ENCODE results near the gene CYBRD1.
"Not testable (repeated sequence)": the region's sequence is repeated elsewhere in the genome, so short reads cannot be mapped to it uniquely, and the experiment has no call there.

CYBRD1 gene

DNA sequence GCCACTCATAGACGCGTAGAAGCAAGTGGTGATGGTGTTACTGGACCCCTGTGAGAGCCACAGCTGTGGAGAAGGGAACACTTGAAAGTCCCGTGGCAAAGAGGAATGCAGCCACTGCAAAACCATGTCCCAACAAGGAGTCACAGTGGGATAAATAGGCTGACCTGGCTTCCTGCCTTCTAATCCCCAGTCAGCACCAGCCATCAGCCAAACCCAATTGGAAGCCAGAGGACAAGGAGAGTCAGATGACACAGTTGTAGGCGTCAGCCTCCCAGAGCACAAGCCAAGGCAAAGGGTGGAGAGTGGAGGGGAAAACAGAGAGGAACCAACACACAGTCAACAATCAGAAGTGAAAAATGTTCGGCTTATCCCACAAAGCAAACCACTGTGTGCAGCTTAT is 5.5 kb upstream of the CYBRD1 start:
- DNase-seq = no peak

DNA sequence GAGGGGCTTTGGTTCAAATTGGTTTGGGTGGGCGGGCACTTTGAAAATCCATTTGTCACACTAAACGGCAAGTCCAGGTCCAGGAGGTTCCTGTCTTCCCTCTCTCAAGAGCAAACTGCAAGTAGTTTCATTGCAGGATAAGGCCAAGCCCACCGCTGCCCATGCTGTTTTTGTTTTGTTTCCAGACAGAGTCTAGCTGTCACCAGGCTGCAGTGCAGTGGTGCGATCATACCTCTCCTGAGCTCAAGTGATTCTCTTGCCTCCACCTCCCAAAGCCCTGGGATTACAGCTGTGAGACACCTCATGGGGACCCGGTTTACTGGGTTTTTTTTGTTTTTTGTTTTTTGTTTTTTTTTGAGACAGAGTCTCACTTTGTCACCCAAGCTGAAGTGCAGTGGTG is 1.8 kb upstream of the CYBRD1 start:
- no peak for DNase-seq

DNA sequence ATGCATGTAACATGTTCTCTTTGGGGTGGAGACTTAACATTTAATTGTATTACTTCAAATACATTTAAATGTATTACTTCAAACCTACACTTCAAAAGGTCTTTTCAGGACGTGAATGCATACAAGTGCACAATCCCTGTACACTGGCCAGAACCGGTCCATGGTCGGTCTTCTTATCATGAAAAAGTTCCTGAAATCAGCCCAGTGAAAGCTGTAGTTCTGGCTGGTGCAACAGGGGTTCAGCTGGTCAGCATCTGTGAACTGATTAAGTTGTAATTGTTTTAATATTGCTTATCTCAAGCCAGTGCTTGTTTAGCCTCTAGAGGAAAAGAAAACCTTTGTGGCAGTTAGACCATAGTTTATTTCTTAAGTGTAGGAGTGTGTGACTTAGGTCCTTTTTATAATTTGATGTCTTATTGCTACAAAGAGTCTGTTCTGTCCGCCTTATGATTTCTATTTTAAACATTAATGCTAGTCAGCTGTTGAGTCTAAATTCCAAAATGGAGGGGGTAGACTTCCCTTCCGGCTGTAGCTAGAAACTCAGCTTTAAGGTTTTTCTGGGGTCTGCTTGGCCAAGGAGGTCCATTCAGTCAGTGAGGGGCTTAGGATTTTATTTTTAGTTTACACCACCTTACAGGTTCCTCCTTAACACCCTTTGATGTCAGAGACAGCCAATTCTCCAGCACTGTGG is 768 bp upstream of the CYBRD1 start:
- DNase-seq = no peak

DNA sequence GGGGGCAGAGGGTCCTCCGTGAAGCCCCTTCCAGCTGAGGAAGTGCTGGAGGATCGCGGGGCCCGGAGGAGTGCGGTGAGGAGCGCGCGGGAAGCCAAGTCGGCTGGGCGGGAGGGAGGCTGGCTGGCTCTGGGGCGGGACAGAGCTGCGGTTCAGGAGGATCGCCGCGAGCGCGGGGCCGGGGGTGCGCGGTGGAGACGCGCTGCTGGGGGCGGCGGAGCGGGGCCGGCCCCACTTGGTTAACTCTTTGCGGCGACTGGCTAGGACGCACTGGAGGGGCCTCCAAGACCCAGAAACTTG is 464 bp downstream of the CYBRD1 start:
- DNase-seq = no peak

DNA sequence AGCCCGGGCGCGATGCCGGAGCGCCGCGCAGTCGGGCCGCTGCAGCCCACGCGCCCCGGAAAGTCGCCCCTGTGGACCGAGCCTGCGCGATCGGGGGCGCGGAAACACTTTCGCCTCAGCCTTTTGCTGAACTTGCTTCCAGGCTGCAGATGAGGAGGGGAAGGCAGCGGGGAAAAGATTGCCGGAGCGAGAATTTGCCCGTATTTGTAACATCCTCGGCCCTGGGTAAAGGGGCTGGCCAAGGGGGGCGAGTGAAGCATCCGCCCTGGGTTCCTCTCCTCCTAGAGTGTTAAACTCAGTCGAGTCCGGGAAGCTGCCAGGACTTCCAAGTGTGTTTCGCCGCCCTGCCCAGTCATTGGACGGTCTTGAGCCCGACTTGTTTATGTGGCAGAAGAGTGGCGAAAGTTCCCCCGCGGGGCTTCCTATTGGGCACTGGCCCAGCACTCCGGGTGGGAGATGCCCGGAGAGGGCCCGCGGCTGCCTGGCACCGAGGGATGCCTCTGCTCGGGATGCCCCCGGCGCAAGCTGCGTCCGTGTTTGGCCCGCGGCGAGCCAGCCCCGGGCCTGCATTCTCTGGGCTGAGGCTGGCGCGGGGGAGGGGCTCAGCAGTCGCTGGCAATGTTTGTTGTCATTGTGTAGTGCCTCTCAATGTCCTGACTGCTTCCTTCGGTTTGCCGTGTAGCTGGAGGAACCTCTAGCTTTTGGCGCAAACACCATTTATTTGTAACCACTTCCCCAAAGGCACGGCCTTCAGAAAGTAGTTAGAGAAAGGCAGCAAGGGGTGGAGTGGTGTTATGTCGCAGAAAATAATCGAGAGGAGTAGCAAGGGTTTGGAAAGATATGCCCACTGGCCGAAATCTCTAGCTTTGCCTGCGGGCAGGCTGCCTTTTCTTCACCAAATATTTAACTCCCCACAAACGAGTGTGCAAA is 1.1 kb downstream of the CYBRD1 start:
- DNase-seq = no peak

DNA sequence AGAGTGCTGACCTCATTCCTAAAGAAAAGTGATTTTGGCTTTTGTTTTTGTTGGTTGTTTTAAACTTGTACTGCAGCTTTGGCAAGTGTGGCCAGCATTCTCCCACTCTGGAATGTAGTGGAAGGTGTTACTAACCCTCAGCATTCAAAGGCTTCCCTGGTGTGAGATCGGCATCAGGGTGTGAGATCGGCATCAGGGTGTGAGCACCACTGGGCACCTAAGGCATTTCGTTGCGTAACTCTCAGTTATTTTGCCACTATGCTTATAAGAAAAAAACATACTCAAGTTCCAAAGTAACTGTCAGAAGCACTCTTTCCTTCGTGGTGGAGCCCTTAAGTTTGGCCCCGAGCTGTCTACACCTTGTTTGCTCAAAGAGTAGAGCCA is 1.7 kb downstream of the CYBRD1 start:
- no peak for DNase-seq

DNA sequence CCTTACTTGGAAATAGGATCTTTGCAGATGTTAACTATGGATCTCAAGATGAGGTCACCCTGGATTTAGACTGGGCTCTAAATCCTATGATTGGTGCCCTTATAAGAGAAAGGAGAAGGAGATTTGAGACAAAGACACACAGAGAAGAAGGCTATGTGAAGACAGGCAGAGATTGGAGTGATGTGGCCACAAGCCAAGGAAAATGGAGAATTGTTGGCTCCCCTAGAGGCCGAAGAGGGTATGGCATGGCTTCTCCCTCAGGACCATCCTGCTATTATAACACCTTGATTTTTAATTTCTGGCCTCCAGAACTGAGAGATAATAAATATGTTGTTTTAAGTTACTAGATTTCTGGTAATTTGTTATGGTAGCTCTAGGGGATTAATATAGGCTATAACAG is 7.6 kb downstream of the CYBRD1 start:
- DNase-seq = no peak

DNA sequence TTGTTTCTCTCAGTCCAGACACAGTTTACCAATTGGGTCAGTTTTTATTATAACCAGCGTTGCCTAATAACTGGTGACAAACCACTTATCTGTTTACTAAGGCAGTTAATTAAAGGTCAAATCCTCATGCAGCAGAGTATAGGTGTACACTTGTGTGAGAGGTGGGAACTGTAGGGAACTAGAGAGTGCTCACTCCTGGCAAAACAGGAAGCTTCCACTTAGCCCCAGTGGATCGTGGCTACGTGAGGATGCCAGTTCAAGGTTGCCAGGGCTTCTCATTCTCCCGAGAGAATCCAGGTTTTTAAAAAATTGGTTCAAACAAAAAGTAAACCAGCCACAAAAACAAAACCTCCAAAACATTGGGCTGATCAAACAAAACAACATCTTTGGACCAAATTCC is 8.1 kb downstream of the CYBRD1 start:
- no peak for DNase-seq

DNA sequence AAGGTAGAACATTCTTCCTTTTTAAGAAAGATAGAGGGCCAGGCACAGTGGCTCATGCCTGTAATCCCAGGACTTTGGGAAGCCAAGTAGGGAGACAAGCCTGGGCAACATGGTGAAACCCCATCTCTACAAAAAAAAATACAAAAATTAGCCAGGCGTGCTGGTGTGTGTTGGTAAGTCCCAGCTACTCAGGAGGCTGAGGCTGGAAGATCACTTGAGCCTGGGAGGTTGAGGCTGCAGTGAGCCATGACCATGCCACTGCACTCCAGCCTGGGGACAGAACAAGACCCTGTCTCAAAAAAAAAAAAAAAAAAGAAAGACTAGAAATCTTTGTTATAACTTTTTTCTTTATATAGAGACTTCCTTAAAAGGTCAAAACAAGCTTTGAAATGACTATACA is 8.6 kb downstream of the CYBRD1 start:
- not testable (repeated sequence) for DNase-seq

DNA sequence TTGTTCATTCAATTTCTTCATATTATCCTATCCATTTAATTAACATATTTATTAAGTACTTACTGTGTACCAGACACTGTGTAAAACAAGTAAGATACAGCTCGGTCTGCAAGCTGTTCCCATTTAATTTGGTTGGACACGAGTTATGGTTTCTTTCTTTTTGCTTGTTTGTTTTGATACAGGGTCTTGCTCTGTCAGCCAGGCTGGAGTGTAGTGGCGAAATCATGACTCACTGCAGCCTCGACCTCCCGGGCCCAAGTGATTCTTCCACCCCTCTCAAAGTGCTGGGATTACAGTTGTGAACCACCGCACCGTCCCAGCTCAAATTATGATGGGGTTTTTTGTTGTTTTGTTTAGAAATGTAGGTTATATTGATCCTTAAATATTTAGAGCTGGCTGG is 9.0 kb downstream of the CYBRD1 start:
- DNase-seq = no peak

DNA sequence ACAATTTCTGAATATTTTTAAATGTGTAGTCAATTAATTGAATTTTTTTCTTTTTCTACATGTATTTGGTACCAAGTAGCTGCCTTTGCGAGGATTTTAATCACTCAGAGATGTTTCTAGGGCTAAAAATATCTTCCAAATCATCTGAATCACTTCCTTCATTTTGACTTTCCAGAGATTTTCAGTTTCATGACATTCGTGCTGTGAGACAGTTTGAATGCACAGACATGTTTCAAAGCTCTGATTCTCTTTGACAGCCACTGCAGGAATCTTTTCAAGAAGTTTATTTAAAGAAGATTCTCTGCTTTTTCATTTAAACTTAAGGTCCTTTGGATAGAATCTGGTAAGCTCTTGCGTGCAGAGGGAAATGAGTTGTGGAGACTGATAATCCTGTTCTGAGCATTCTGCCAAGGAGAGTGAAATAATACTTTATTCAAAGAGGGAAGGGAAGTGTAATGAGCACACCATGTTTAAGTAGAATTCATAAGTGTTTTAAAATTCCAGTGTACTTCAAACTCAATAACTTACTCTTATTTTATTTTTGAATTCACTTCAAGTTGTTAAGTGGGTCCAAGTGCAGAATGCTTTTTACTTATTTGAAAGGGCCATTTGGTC is 9.7 kb downstream of the CYBRD1 start:
- DNase-seq = no peak

DNA sequence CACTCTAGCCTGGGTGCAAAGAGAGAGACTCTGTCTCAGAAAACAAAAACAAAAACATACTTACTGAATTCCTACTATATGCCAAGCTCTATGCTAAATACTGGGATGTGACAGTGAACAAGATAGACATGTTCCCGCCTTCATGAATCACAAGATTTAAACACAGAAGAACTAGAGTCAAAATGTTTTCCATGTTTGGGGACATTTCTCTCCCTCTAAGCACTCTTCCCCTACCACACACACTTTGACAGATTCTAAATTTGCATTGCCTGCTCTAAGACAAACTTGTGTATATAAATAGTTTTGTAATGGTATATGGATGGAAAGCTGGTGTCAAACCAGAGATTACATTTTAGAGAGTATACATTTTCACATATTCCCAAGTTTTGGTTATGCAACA is 11.1 kb downstream of the CYBRD1 start:
- no peak for DNase-seq

DNA sequence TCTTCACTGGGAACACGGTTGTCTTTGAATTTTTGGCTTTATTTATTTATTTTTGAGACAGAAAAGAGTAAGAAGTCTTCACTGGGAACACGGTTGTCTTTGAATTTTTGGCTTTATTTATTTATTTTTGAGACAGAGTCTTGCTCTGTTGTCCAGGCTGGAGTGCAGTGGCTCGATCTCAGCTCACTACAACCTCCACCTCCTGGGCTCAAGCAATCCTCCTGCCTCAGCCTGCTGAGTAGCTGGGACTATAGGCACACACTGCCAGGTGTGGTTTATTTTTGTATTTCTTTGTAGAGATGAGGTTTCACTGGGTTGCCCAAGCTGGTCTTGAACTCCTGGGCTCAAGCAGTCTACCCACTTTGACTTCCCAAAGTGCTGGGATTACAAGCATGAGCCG is 13.3 kb downstream of the CYBRD1 start:
- DNase-seq = not testable (repeated sequence)

DNA sequence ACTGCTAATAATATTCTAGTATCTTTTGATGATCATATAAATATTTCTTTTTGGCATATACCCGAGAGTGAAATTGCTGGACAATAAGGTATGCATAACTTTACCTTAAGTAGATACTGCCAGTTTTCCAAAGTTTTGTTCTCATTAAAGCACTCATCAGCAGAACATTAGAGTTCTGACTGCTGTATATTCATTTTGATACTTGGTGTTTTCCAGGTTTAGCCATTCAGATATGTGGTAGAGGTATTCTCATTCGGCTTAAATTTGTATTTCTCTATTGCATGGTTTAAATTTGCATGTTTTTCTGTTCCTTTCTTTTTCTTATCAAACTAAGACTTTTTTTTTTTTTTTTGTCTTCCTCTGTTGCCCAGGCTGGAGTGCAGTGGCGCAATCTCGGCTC is 18.2 kb downstream of the CYBRD1 start:
- DNase-seq = no peak

DNA sequence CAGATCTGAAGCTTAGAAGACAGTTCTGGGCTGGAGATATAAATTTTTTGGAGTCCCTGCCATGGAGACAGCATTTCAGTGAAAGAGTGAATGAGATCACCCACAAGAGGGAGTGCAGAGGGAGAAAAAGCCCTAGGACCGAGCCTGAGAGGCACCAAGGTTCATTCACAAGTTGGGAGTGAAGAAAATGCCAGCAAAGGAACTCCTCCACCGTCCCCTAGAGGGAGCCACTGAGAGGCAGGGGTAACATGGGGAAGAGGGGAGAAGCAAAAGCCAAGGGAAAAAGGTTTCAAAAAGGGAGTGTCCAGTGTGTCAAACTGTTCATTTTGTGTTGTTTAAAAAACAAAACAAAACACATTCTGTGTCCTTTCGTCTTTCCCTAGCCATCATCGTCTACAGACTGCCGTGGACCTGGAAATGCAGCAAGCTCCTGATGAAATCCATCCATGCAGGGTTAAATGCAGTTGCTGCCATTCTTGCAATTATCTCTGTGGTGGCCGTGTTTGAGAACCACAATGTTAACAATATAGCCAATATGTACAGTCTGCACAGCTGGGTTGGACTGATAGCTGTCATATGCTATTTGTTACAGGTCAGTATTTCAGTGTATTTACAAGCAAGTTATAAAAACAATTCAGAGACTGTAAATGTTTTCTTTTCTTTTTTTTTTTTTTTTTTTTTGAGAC is 19.1 kb downstream of the CYBRD1 start:
- no peak for DNase-seq

DNA sequence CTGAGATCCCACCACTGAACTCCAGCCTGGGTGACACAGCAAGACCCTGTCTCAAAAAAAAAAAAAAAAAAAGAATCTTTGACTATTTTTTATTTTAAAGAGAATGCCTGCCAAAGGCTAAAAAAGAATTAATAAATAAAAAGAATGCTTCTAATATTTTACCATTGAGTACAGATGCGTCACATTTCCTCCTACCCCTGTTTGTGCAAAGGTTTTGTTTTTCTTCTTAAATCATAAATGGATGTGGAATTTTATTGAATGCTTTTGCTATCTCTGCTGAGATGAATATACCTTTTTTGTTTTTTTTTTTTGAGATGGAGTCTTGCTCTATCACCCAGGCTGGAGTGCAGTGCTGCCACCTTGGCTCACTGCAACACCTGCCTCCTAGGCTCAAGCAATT is 22.8 kb downstream of the CYBRD1 start:
- no peak for DNase-seq

DNA sequence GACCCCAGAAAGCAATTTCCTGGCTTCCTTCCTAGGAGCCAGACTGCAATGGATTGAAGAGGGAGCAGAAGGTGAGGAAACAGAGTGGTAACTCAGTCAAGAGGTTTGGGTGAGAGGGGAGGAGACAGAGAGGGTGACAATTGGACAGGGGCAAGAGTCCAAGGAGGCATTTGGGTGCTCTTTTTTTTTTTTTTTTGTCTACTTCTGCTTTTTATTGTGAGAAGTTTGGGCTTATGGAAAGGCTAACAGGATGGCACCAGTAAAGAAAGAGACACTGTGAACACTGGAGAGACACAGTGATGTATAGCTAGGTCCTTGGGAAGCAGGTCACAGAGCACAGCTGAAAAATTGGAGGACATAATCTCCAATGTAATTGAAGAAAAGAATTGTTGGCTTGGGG is 25.0 kb downstream of the CYBRD1 start:
- no peak for DNase-seq

DNA sequence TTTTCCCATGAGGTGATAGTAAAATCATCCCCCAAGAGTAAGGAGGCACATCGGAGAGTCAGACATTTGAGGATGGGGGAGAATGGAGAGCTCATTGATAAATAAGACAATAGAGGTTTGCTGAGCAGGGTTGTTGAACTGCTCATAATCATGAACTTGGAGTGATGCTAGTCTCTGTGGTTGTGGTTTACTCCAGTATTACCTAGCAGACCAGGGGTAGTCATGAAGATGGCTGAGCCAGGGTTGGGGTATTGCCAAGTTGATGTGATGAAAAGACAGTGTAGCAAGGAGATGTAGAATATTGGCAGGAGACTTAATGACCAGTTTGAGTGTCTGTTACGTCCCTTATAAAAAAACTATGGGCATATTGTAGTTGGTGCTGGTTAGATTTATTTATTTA is 25.4 kb downstream of the CYBRD1 start:
- DNase-seq = no peak

DNA sequence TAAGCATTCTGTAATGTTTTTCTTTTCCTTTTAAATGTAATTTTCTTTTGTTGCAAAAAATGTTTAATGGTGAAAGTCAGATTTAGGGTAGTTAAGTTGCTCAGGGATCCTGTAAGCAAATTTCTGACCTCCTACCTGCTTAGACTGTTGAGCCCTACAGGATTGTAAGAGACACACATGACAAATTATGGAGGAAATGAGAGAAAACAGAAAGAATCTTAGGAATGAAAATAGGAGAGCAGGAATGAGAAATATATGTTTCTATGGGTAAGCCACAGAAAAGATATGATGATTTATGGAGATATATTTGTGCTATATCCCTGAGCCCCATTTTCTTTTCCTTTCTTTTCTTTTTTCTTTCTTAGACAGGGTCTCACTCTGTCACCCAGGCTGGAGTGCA is 28.3 kb downstream of the CYBRD1 start:
- DNase-seq = no peak

DNA sequence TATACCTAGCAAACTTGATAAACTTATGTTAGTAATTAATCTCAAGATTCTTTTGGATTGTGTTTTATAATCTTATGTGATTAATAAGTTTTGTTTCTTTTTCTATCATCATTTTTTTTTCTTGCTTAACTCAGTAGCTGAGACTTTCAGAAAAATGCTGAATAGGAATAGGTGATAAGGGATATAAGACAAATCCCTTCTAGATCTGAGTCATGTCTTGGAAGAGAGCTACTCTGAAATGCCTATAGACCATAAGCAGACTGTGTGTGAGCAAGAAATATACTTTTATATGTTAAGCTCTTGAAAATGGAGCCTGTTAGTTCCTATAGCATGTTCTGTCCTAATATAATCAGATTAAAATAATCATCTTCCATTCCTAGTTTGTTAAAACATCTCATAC is 29.6 kb downstream of the CYBRD1 start:
- DNase-seq = no peak

DNA sequence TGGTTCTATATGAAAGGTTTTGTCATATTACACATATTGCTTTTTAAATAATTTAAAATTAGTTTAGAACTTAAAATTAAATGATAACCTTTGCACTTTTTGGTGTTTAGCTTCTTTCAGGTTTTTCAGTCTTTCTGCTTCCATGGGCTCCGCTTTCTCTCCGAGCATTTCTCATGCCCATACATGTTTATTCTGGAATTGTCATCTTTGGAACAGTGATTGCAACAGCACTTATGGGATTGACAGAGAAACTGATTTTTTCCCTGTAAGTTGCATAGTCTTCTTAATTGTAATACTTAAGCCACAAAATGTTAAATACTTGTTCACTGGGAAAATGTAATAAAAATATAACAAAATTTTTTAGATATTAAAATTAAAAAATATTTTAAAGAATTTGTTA is 31.0 kb downstream of the CYBRD1 start:
- DNase-seq = no peak

DNA sequence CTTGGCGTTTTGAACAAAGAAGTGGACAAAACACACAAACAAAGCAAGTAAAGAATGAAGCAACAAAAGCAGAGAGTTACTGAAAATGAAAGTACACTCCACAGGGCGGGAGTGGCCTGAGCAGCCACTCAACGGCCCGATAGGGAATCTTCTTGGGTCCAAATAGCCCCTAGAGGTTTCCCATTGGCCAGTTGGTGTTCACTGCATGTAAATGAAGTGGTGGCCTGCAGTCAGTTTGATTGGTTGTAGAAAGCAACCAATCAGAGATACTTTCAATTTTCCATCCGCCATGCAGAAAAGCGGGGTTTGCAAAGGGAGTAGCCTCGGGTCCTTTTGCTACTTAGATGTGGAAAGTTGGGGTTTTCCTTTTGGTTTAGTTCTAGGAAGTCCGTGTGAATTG is 31.6 kb downstream of the CYBRD1 start:
- DNase-seq = no peak

DNA sequence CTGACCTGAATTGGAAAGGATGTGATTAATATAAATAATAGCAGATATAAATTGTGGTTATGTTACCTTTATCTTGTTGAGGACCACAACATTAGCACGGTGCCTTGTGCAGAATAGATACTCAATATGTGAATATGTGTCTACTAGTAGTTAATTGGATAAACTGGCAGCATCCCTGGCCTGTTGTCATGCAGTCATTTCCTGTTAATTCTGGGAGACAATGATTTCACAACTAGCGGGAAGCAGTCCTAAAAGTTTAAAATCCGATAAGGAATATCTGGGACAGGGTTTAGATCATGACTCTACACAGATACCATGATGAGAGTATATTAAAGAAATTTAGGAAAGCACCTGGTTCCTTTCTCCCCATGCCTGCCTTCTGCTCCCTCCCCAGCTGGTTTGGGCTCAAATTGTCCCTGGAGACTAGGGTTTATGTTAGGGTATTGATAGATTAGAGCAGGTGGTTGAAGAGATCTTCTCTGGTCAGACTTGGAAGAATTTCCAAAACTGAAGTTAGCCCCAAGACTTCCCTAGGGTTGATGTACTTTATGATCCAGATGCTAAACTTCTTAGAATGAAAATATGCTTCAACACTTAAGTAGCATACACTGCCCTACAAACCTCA is 32.8 kb downstream of the CYBRD1 start:
- DNase-seq = no peak
